Type B pancreatic cell (in vitro differentiated cells): ENCODE data around the gene SPDYC. TPM values are rescaled to one million over a fixed set of nuclear protein-coding genes. Genes with fewer than 3 reads are reported as not detected.

Experiments
- DNase-seq: peaks from one replicate; pipeline ENCODE4 v3.0.0; 2021; ENCODE audit warnings: mixed read lengths; ENCODE audit not compliant: unreplicated experiment; ENCODE audit errors: extremely low spot score
- H3K27ac Mint-ChIP-seq: 2 replicates; pipeline ENCODE4 v1.8.0; 2021; ENCODE audit warnings: mild to moderate bottlenecking, mixed read lengths
- H3K27me3 Mint-ChIP-seq: 2 replicates; pipeline ENCODE4 v1.8.0; 2021; ENCODE audit warnings: mixed read lengths
- H3K36me3 Mint-ChIP-seq: 2 replicates; pipeline ENCODE4 v1.8.0; 2021; ENCODE audit warnings: mixed read lengths
- H3K4me1 Mint-ChIP-seq: one replicate; pipeline ENCODE4 v1.8.0; 2021; ENCODE audit warnings: mixed read lengths; ENCODE audit not compliant: unreplicated experiment
- H3K4me3 Mint-ChIP-seq: 2 replicates; pipeline ENCODE4 v1.8.0; 2021; ENCODE audit warnings: mild to moderate bottlenecking, mixed read lengths
- H3K9me3 Mint-ChIP-seq: 2 replicates; pipeline ENCODE4 v1.8.0; 2021; ENCODE audit warnings: mixed read lengths
- CTCF ChIP-seq: fragments of 200-600 bp; sonication (generic); conservative IDR thresholded peaks from 2 replicates; pipeline ENCODE4 v1.5.0; 2021; ENCODE audit warnings: antibody characterized with exemption, mild to moderate bottlenecking
- total RNA-seq: library from RNA; stranded (reverse); gene quantifications from 2 replicates; pipeline ENCODE4 v1.2.1, GENCODE V29; 2021; ENCODE audit warnings: low replicate concordance

The SPDYC gene
- total RNA-seq, 1 donor from 2014 or later: not detected

- Mint-ChIP-seq H3K9me3 (no peaks in the 10 kb centered on the region), H3K4me3 (no peak overlapping the region), H3K27me3 (no peaks in the 10 kb centered on the region), H3K4me1 (peaks cover 8% of the 10 kb centered on the region), H3K27ac (no peak overlapping the region), H3K36me3 (peaks cover 9% of the 10 kb centered on the region)
- DNase-seq: no peak
- TF ChIP-seq CTCF: no peak
These were observed 40.3 kb downstream of the SPDYC start for GRCh38 chr11:65210361-65210731.

DNA sequence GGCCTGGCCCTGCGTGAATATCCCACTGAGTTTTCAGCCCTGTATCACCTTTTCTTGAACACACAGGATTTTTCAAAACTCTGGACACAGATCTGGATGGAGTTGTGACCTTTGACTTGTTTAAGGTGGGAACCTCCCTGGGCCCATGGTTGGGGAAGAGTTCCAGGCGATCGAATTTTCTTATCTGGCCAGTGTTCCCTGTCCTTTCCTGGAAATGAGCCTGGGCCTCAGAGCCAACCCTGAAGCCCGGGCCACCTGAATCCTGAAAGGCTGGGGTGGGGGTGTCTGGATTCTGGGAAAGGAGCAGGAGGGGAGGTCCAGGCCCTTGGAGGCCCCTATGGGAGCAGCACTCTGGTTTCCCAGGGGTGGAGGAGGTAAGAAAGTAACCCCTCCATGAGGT, 40.7 kb downstream of the SPDYC start:
- Mint-ChIP-seq H3K9me3 (no peaks in the 10 kb centered on the region), H3K27ac (no peak overlapping the region), H3K36me3 (peaks cover 13% of the 10 kb centered on the region), H3K27me3 (no peaks in the 10 kb centered on the region), H3K4me3 (no peak overlapping the region), H3K4me1 (peaks cover 8% of the 10 kb centered on the region)
- DNase-seq: no peak
- no peak for TF ChIP-seq CTCF

- no peak for TF ChIP-seq CTCF
- Mint-ChIP-seq H3K27ac (no peak overlapping the region), H3K36me3 (peaks cover 13% of the 10 kb centered on the region), H3K4me1 (peaks cover 8% of the 10 kb centered on the region), H3K9me3 (no peaks in the 10 kb centered on the region), H3K27me3 (no peaks in the 10 kb centered on the region), H3K4me3 (no peak overlapping the region)
- DNase-seq: peak; percentile 68
These were observed 41.5 kb downstream of the SPDYC start for GRCh38 chr11:65211293-65212105.

- peaks cover 10% of the 10 kb centered on the region for H3K36me3 Mint-ChIP-seq
- H3K9me3 Mint-ChIP-seq: no peaks in the 10 kb centered on the region
- peaks cover 8% of the 10 kb centered on the region for H3K4me1 Mint-ChIP-seq
- H3K27ac Mint-ChIP-seq: no peak overlapping the region
- H3K4me3 Mint-ChIP-seq: no peak overlapping the region
- no peak for TF ChIP-seq CTCF
- no peaks in the 10 kb centered on the region for H3K27me3 Mint-ChIP-seq
- DNase-seq: peak; percentile 53
These were observed 42.3 kb downstream of the SPDYC start for GRCh38 chr11:65212226-65212801.

DNA sequence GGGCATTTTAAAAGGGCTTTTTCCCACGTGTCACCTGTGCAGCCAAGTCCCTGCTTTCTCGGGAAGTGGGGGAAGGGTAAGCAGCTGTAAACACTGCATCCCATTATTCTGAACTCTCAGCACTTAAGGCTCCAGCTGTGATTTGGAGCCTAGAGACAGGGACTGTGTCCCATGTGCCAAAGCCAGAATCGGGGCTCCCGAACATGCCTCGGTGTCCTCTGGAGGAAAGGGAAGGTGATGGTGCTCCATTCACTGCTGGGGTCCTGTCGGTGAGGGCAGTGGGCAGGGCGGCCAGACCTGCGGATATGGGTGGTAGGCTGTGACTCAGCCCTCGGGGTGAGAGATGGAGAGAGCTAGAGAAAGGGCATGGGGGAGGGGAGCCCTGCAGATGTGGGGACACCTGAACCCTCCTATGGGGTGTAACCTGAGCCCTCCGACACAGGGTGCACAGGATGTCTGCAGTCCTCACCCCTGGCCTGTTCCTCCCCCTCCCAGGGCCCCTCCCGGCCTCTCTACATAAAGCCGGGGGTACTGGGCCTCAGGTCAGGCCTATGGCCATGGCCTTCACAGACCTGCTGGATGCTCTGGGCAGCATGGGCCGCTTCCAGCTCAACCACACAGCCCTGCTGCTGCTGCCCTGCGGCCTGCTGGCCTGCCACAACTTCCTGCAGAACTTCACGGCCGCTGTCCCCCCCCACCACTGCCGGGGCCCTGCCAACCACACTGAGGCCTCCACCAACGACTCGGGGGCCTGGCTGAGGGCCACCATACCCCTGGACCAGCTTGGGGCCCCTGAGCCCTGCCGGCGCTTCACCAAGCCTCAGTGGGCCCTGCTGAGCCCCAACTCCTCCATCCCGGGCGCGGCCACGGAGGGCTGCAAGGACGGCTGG, 43.5 kb downstream of the SPDYC start:
- H3K4me3 Mint-ChIP-seq: no peak overlapping the region
- no peak for TF ChIP-seq CTCF
- H3K4me1 Mint-ChIP-seq: peaks cover 8% of the 10 kb centered on the region
- no peaks in the 10 kb centered on the region for H3K9me3 Mint-ChIP-seq
- no peaks in the 10 kb centered on the region for H3K27me3 Mint-ChIP-seq
- DNase-seq: peak; percentile 66
- H3K27ac Mint-ChIP-seq: peak overlapping the region; percentile 85
- H3K36me3 Mint-ChIP-seq: peaks cover 10% of the 10 kb centered on the region
